ENCODE measurements around the gene SAMSN1.

The SAMSN1 gene

DNA sequence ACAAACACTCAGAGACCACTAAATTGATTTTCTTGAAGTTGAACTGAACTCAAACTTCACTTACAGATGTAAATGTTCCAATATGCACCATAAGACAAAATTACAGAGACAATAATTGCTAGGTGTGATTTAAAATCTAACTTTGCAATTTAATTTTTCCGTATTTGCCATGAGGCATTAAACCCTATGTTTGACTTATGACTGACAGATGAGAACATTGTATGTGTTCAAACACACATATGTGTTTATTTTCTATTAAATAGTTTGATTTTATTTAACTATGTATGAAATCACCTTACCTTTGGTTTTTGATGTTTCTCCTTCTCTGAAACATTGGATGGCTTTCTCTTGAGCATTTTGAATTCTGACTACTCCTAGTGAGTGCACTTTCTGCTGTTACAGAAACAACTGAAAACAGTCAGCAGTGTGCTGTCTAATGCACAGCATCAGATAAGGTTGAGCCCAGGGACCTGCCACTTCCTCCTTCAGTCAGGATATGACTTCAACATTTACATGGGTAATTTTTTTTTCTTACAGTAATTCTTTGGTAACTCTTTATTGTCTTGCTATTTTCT lies at the start of gene SAMSN1:
TSS of gene SAMSN1 (minus strand) at position 410 of the 575 bp plus-strand sequence. CDS start at position 356, 54 bp downstream.
- DNase-seq (ENCODE audit: low read depth in 2 of 2), result peak in 1 of 2 donors; percentile 60

DNA sequence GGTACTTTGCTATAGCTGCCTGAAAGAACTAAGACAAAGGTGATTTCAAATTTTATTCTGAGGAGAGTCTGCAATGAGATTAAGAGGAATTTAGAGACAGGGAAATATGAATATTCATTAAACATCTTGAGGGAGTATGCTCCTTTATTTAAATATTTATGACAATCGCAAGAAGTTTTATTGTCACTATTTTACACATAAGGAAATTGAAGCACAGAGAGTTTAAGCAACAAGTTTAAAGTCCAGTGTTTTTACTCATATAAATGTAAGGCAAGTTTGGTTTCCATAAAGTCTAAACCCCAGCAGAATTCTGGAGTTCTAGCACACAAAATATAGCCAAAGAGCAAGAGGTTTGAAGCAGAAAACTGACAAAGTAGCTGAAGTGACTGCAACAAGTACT lies 49.3 kb upstream of the SAMSN1 start:
- no peak for DNase-seq (ENCODE audit: low read depth in 2 of 2)

DNA sequence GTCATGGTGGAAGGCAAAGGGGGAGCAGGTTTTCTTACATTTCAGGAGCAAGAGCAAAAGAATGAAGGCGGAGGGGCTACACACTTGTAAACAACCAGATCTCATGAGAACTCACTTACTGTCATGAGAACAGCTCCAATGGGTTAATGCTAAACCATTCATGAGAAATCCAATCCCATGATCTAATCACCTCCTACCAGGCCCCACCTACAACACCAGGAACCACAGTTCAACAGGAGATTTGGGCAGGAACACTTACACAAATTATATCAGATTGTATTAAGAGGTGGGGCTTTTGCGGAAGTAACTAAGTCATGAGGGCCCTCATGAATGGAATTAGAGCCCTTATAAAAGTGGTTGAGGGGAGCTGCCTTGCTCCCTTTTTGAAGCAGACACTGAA lies 48.9 kb upstream of the SAMSN1 start:
- DNase-seq (ENCODE audit: low read depth in 2 of 2), result no peak

DNA sequence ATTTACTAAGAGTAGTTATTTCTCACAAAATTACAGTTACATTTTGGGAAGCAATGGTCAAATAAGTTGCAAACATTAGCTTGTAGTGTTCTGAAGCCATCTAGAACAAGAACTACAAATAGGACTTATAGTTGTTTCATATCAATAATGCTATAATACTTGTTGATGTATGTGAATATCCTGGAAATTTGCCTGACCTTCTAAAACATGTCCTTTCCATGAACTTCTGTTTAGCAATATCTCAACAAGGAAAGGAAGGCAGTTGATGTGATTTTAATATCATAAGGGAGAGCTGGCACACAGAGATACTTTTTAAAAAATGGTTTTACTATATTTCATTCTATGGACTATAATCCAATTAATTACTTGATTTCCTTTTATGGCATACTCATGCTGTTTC lies 47.1 kb upstream of the SAMSN1 start:
- no peak for DNase-seq (ENCODE audit: low read depth in 2 of 2)

DNA sequence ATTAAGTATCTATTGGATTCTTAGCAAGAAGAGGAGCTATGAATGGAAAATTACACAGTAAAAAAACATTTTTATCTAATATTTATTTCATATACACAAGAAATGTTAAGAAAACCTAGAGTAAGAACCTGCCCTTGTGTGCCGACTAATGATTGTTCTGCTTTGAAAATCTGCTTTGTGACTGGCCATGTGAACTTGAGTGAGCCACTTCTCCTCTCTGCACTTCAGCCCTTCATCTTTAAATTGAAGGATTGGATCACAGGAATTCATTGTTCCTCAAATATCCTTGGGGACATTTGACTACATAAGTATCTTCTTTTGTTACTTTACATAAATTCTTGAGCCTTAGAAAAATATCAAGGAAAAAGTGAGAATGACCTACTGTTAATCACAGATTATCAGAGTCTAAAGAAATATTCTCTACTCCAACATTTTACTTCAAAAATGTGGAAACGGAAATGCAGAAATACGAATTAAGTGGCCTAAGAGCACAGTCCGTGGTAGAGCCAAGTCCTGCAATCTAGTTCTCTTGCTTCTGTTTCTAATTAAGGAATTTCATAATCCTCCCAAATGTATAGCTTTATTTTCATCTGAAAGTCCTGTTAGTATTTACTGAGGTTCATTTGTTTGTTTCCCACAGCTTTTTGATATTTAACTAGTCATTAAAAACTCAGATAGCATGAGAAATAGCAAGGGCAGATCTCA lies 46.3 kb upstream of the SAMSN1 start:
- DNase-seq (ENCODE audit: low read depth in 2 of 2), result no peak

DNA sequence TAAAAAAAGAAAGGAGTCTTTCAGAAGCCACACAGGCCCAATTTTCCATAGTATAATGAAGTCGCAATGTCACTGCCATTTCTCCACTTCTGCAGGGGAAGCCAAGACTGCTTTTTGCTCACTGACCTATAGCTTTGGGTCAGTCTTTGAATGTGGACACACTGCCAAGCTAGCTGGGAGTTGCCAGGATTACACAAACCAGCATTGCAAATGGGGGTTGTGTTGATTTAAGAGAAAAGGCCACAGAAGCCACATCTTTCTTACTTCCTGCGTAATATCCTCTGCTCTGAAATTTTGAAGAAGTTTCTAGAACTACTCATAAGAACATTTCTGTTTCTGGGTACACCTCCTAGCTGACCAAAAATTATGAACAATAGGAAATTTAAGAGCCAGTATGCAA lies 45.8 kb upstream of the SAMSN1 start:
- DNase-seq (ENCODE audit: low read depth in 2 of 2), result no peak

DNA sequence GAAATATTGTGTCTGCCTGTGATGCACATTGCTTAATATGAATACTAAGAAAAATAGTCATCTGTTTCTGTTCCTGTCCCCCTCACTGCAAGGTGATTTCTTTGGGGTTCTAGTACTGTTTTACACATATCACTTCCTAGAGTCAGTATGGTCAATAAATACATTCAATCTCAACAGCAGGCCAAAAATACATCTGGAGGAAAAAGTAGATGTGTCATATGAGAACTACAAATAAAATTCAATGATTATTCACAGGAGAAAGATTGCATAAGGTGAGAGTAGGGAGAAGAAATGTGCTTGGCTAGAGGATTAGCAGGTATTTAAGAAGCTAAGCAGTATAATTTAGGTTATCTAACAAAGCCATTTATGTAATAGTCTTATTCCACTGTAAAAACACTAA lies 45.3 kb upstream of the SAMSN1 start:
- no peak for DNase-seq (ENCODE audit: low read depth in 2 of 2)

DNA sequence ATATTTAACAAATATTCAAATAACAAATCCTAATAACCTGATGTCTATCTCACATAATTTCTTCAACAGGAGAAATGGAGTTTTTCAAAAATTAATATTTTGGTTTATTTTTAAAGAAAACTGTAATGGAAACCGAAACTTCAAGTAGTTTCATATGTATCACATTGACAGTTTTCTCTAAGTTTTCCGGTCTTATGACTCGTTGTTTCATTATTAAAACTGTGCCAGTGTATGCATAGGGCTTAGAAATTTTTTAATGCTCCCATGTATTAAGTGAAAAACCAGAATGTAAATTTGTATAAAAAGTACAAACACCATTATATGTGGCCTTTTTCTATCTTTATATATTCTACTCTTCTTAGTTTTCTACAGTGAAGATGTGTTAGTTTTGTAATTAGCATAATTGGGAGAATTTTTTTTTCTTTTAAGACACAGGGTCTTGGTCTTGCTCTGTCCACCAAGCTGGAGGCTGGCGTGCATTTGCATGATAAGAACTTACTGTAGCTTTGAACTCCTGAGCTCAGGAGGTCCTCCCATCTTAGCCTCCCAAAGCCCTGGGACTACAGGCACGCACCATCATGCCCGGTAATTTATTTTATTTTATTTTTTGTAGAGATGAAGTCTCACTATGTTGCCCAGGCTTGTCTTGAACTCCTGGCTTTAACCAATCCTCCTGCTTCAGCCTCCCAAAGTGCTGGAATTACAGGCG lies 43.9 kb upstream of the SAMSN1 start:
- DNase-seq (ENCODE audit: low read depth in 2 of 2), result no peak

DNA sequence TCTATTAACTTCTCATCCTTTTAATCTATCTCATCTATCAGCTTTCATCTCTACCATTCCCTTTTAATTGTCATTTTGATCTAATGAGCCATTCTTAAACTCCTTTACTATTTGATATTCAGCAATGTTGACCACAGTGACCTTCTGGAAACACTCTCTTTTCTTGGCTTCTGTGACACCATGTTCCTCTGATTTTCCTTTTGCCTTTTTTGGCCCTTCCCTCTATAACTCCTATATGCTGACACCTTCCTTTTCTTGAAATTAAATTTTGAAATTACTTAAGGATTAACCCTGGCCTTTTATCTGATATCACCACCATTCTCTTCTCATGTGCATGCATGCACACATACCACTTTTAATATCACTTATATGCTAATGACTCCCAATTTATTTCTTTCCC lies 41.2 kb upstream of the SAMSN1 start:
- DNase-seq (ENCODE audit: low read depth in 2 of 2), result no peak

DNA sequence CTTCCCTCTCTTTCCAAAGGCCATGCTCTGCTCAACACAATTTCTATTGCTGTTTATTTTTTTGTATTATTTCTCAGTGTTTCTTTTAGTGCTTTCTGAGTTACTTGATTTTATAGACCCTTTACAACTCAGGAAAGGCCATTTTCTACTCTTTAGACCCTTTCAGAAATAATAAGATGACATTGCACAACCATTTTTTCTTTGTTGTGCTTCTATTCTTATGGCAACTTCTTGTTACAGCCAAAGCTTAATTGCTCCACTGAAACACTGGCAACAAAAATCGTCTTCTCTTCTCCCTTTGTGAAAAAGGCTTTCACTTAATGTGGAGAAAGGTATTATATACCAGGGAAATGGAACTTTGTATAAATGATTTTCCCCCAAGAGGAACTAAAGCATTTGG lies 39.0 kb upstream of the SAMSN1 start:
- no peak for DNase-seq (ENCODE audit: low read depth in 2 of 2)

DNA sequence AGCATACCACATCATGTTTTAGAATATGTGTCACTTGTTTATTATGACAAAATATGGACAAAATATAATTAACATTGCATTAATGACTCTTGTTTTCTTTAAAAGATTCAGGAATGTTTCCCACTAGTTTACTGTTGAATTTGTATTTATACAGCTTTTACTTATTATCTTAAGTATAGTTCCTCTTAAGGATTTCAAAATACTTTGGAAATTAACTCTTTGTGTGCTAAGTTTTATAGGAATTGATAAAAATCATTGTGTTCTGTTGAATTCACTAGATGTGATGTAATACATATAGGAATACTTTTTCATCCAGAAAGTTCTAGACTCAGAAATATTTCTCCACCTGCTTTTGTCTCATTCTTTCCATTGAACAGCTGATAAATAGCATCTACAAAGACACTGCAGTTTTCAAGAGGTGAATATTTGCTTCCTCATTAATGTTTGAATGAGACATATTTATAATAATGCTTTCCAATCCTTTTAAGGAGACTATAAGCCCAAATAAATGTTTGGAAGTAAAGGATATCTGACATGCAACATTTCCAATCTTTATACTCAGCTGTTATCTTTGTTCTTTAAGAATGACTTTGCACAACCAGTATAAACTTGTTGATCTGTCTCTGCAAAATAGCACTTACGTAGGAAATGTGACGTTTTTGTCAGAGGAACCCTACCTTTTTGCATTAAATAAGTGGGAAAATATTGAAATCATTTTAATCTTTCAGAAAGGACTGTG lies 38.4 kb upstream of the SAMSN1 start:
- no peak for DNase-seq (ENCODE audit: low read depth in 2 of 2)

DNA sequence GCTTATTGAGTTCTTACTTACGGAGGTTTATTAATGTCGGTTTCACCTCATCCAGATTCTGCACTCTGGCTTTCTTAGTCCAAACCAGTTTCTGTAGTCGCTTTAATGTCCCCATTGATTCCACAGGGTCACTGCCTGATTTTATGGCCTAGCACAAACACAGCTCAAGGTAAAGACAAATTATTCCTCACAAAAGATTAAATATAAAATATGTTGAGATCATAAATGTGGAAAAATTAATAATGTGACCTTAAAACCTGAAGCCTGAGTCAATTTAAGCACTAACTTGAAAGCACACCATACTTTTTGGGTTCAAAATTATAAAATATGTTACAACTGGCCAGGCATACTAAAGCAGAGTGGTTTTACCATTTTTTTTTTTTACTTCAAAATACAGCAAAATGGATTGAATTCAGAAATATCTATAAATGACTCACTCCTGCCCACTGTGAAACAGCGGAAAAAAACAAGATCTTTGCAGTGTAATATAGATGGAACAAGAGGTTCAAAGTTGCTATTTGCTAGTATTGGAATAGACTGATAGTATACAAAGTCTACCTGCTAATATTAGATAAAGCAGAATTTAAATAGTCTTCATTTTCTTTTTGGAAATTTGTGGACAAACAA lies 37.6 kb upstream of the SAMSN1 start:
- no peak for DNase-seq (ENCODE audit: low read depth in 2 of 2)

DNA sequence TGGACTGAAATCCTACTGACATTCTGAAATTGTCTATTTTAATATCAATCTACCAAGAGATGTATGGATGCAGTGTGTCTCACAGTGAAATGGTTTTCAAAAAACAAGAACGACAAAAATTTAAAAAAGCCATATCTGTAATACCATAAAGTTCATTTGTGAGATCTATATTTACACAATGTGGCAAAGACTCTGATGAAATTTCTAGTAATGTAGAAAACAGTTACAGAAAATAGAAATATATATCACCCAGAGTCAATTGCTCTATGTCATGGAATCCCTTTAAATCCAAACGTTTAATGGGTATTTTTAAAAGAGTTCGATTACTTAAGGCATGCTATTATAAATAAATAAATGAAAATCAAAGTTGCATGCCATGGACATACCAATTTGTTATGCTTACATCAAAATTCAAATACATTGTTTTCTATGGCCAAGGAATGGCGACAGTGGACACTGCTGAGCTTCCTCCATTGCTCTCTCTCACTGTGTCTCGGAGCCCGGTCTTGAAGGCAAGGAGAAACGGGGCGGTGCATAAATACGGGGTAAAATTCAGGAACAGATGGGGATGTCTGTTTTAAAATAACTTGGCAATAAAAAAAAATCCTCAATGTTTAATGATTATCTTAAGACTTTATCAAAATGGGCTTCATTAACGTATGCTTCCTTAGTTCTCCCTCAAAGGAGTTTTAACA lies 37.0 kb upstream of the SAMSN1 start:
- no peak for DNase-seq (ENCODE audit: low read depth in 2 of 2)

DNA sequence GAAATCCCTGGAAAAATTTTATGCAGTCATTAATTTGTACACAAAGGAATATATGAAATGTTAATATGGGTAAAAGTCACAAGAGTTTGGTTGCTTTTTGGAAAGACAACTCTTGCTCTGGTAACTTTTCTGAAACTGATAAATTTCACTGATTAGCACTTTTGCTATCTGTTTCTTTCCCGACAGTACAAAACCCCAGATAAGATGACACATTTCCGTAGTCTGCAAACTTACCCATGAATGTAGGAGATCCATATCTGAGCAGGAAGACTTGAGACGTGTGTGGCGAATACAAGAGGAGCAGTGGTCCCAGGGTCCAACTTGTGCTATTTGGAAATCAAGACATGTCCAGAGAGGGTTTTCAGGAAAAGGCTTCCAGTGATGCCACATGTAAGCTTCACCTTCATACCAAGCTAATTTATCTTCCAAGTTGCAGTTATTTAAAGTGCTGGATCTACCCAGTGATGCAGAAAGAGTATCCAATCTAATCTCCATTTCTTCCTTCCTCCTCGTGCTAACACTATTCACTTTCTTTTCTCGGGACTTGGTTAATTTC lies 35.9 kb upstream of the SAMSN1 start:
- no peak for DNase-seq (ENCODE audit: low read depth in 2 of 2)

DNA sequence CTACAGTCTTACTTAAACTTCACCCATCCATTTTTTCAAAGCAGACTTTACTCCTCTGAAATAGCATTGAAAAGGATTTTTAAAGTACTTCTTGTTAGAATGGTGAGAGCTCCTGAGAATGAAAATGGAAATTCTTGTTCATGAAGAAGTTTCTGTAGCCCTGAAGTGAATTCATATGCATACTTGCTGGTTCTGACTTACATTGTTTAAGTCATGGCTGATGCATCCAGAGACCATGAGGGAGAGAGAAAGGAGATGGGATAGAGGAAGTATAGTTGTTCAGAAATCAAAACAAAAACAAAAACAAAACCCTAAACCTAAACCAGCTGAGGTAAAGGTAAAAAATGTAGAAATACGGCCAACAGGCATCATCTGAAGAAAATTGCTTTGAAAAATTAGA lies 27.1 kb upstream of the SAMSN1 start:
- DNase-seq (ENCODE audit: low read depth in 2 of 2), result no peak

DNA sequence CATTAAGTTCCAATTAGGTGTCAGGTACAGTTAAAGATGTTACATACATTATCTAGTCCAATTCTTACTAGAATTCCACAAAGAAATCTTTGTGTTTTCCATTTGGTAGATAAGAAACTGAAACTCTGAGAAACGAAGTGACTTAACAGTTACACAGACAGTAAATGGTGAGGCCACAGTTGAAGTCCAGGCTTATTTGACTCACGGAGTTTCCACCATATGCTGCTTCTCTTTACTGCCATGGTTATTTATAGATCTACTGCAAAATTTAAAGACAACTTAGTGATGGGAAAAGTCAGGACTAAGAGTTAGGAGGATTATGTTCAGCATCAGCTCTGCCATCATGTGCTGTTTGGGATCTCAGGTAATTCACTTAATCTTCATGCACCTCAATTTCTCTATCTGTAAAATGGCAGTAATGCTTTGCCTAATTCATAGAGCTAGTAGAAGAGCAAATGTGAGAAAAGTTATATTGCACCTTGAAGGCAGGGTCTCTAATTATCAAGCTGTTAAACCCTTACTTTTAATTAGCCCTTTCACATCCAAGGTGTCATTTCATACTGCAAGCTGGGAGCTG lies 26.2 kb upstream of the SAMSN1 start:
- DNase-seq (ENCODE audit: low read depth in 2 of 2), result no peak

DNA sequence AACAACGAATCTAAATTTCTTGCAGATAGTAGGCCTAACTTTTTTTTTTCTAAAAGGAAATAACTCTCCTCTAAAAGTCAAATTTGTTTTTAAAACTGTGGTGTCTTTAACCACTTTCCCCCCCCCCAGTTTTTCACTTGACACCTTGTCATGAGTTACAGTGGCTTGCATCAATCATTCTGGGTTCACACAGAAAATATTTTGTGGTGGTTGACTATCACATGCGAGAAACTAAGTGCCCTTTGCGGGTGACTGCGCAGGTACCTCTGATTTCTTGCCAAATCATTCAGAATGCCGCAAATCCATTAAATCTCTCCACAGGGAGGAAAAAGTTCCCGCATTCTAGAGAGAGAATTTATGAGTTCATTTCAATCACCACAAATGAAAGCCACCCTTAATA lies 23.8 kb upstream of the SAMSN1 start:
- DNase-seq (ENCODE audit: low read depth in 2 of 2), result no peak

DNA sequence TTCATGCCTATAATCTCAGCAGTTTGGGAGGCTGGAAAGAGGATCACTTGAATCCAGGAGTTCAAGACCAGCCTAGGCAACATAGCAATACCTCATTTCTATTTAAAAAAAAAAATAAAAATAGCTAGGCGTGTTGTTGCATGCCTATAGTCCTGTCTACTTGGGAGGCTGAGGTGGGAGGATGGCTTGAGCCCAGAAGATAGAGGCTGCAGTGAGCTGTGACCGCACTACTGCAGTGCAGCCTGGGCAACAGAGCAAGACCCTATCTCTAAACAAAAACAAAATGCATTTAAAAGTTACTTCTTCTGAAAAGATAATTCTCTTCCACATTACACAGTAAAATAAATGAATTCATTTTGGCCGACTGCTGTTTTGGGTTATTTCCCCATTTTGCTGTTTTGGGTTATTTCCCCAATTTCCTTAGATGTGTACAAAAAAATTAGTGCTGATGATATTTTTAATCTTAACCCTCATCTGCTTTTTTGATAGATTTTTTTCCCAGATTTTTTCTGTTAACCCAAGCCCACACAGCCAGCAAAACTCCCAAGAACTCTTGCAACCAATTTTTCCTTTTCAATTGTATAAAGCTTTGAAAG lies 23.0 kb upstream of the SAMSN1 start:
- DNase-seq (ENCODE audit: low read depth in 2 of 2), result no peak

DNA sequence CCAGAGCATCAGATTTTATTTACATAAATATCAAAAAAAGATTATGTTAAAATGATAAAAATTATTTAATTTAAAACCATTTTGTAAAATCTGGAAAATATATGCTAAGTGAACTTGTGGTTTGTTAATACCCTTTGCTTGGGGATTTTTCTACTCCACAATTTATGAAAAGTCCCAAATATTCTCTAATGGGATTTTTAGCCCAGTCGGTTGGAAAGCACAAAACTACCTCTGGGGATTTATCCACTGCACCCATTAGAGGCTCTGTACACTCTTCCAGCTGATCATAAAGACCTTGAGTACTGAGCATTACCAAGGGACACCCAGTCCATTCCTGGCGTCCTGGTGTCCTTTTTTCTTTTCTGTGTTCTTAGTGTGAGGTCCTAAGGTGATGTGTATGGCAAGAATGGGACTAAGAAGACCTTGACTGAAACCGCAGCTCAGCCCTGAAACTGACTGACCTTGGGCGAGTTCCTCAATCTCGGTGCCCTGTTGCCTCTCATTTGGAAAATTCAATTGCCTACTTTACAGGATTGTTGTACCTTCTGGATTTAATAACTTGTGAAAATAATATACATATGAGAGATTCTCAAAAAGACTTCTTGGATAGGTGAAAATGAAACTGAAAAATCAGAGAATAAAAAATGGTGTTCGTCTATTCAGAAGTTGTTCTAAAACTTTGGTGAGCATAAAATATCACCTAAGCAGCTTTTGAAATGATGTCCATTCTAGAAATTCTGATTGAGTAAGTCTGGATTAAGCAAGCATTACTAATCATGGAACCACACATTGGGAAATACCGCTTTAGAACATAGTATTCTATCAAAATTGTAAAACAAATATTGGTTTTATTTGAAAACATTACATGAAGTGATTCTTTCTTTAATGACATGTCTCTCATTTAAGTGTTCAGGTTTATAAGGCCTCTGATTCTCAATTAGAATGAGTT lies 21.5 kb upstream of the SAMSN1 start:
- no peak for DNase-seq (ENCODE audit: low read depth in 2 of 2)
